Hepatocyte (in vitro differentiated cells): ENCODE measurements around the gene HEPN1. TPM values are rescaled to one million over a fixed set of nuclear protein-coding genes. Genes with fewer than 3 reads are reported as not detected.

Experiments
- DNase-seq: peaks from one replicate; pipeline ENCODE4 v3.0.0-alpha.2; 2016; ENCODE audit warnings: low spot score
- H2AFZ ChIP-seq: fragments of 200-600 bp; sonication (generic); 2 replicates; pipeline ENCODE4 v1.6.0; 2016; ENCODE audit warnings: antibody characterized with exemption, mild to moderate bottlenecking
- H3K27ac ChIP-seq: fragments of 200-600 bp; sonication (generic); 2 replicates; pipeline ENCODE4 v1.5.1; 2016; ENCODE audit warnings: mild to moderate bottlenecking
- H3K27me3 ChIP-seq: fragments of 200-600 bp; sonication (generic); 2 replicates; pipeline ENCODE4 v1.6.1; 2016
- H3K36me3 ChIP-seq: fragments of 200-600 bp; sonication (generic); replicated peaks from 2 replicates; pipeline ENCODE4 v1.5.1; 2016; ENCODE audit warnings: low read depth; ENCODE audit not compliant: insufficient read depth
- H3K4me1 ChIP-seq: fragments of 200-600 bp; sonication (generic); 2 replicates; pipeline ENCODE4 v1.5.1; 2016; ENCODE audit warnings: mild to moderate bottlenecking, moderate library complexity; ENCODE audit not compliant: insufficient read depth
- H3K4me2 ChIP-seq: fragments of 200-600 bp; sonication (generic); 2 replicates; pipeline ENCODE4 v1.6.0; 2016
- H3K4me3 ChIP-seq: fragments of 200-600 bp; sonication (generic); 2 replicates; pipeline ENCODE4 v1.5.1; 2016; ENCODE audit warnings: mild to moderate bottlenecking
- H3K79me2 ChIP-seq: fragments of 200-600 bp; sonication (generic); 2 replicates; pipeline ENCODE4 v1.6.0; 2017; ENCODE audit warnings: mild to moderate bottlenecking
- H3K9me2 ChIP-seq: fragments of 200-600 bp; sonication (generic); replicated peaks from 2 replicates; pipeline ENCODE4 v1.6.0; 2017; ENCODE audit warnings: mild to moderate bottlenecking; ENCODE audit not compliant: insufficient read depth
- H3K9me3 ChIP-seq: fragments of 200-600 bp; sonication (generic); 2 replicates; pipeline ENCODE4 v1.5.1; 2016; ENCODE audit warnings: low read depth, mild to moderate bottlenecking
- H4K20me1 ChIP-seq: fragments of 200-600 bp; sonication (generic); 2 replicates; pipeline ENCODE4 v1.6.0; 2016; ENCODE audit warnings: mild to moderate bottlenecking; ENCODE audit not compliant: insufficient read depth, poor library complexity, severe bottlenecking
- CTCF ChIP-seq: fragments of 200-600 bp; sonication (generic); IDR thresholded peaks from 2 replicates; pipeline ENCODE4 v1.5.1; 2016; ENCODE audit warnings: antibody characterized with exemption, mild to moderate bottlenecking; ENCODE audit not compliant: poor library complexity
- EZH2 ChIP-seq: fragments of 200-600 bp; sonication (generic); IDR thresholded peaks from 2 replicates; pipeline ENCODE4 v1.6.1; 2016; ENCODE audit warnings: antibody characterized with exemption, mild to moderate bottlenecking, borderline replicate concordance
- EZH2phosphoT487 ChIP-seq: fragments of 200-600 bp; sonication (generic); IDR thresholded peaks from one replicate; pipeline ENCODE4 v1.6.1; 2018; ENCODE audit warnings: antibody characterized with exemption, mild to moderate bottlenecking, low read depth, moderate library complexity; ENCODE audit not compliant: unreplicated experiment, severe bottlenecking
- WGBS: methylation state at CpG from one replicate; pipeline ENCODE4 v1.1.6; 2016; ENCODE audit warnings: low lambda C conversion rate; ENCODE audit errors: missing lambda C conversion rate; 5-methylcytosine and 5-hydroxymethylcytosine counted together
- polyA plus RNA-seq: library from polyadenylated mRNA; unstranded; fragments of >200 nt; fragmentation: Nextera tagmentation; extraction: Ambion mirVana; gene quantifications from 2 replicates; pipeline ENCODE4 v1.2.1, GENCODE V29; 2016
- total RNA-seq: library from RNA; depleted of rRNA; stranded (reverse); fragments of >200 nt; gene quantifications from 2 replicates; pipeline ENCODE4 v1.2.3, GENCODE V29; 2014

HEPN1 gene
- total and polyA plus RNA-seq, 2 experiments from 2014 or later = not detected

GRCh38 chr11:124944565-124944964 is 25.5 kb downstream of the HEPN1 start:
- no peaks in the 10 kb centered on the region for H3K79me2 ChIP-seq
- no peak overlapping the region for H3K4me3 ChIP-seq
- no peak overlapping the region for H3K4me2 ChIP-seq
- H3K27ac ChIP-seq = no peak overlapping the region
- no peak overlapping the region for H2AFZ ChIP-seq
- no peaks in the 10 kb centered on the region for H3K9me3 ChIP-seq
- DNase-seq = no peak
- no peaks in the 10 kb centered on the region for H4K20me1 ChIP-seq
- TF ChIP-seq EZH2 = no peak
- 79% methylated on average over 3 of the region's 3 CpGs for WGBS
- H3K36me3 ChIP-seq = no peaks in the 10 kb centered on the region
- no peaks in the 10 kb centered on the region for H3K4me1 ChIP-seq
- H3K27me3 ChIP-seq = no peaks in the 10 kb centered on the region
- H3K9me2 ChIP-seq = no peaks in the 10 kb centered on the region

GRCh38 chr11:124945826-124946225 is 26.8 kb downstream of the HEPN1 start:
- no peak for DNase-seq
- Histone ChIP-seq H3K79me2 (no peaks in the 10 kb centered on the region), H2AFZ (no peak overlapping the region), H3K27ac (no peak overlapping the region), H3K4me2 (no peak overlapping the region), H3K9me2 (no peaks in the 10 kb centered on the region), H3K9me3 (no peaks in the 10 kb centered on the region), H3K4me3 (no peak overlapping the region), H3K36me3 (no peaks in the 10 kb centered on the region), H4K20me1 (no peaks in the 10 kb centered on the region), H3K4me1 (no peaks in the 10 kb centered on the region), H3K27me3 (no peaks in the 10 kb centered on the region)
- WGBS = 88% methylated on average over 6 of the region's 6 CpGs
- TF ChIP-seq EZH2phosphoT487 (no peak), EZH2 (no peak), CTCF (no peak)

- DNase-seq = no peak
- no peak overlapping the region for H2AFZ ChIP-seq
- WGBS = 58% methylated on average over 2 of the region's 2 CpGs
Measured at GRCh38 chr11:124946735-124947141, 27.7 kb downstream of the HEPN1 start.

More at GRCh38 chr11:124946735-124947141, 27.7 kb downstream of the HEPN1 start:
- Histone ChIP-seq H3K4me3 (no peak overlapping the region), H3K9me2 (no peaks in the 10 kb centered on the region), H3K27ac (no peak overlapping the region), H3K79me2 (no peaks in the 10 kb centered on the region), H3K9me3 (no peaks in the 10 kb centered on the region), H4K20me1 (no peaks in the 10 kb centered on the region), H3K27me3 (no peaks in the 10 kb centered on the region), H3K4me2 (no peak overlapping the region), H3K36me3 (no peaks in the 10 kb centered on the region), H3K4me1 (no peaks in the 10 kb centered on the region)
- TF ChIP-seq CTCF (no peak), EZH2phosphoT487 (no peak), EZH2 (no peak)
